GM12878 (cell line): ENCODE data around the gene CYREN. TPM values are rescaled to one million over a fixed set of nuclear protein-coding genes. Genes with fewer than 3 reads are reported as not detected.

Source experiments
- ATAC-seq: fragments of 200-7000 bp; cut with Tn5 transposase; 3 replicates; pipeline ENCODE4 v1.9.1; 2020; ENCODE audit warnings: mild to moderate bottlenecking, moderate library complexity
- BruUV-seq: library from RNA; stranded (reverse); fragments of 400-500 nt; replicated peaks from 2 replicates; lab custom pipeline; 2021; lab: Mats Ljungman, UMichigan
- CTCF ChIA-PET: fragments of 300-600 bp; sonication (Branson Sonifier 250); formaldehyde crosslinking; extraction: SDS; loops from one replicate; lab custom pipeline; 2021; ENCODE audit warnings: inconsistent platforms; lab: Yijun Ruan, JAX
- POLR2A ChIA-PET: fragments of 350-600 bp; formaldehyde crosslinking; extraction: SDS; loops from one replicate; lab custom pipeline; 2021; ENCODE audit warnings: inconsistent platforms; lab: Charles Lee
- RAD21 ChIA-PET: fragments of 300-600 bp; sonication (Branson Sonifier 250); formaldehyde crosslinking; loops from one replicate; lab custom pipeline; 2023; ENCODE audit warnings: antibody characterized with exemption; ENCODE audit not compliant: unreplicated experiment; lab: Charles Lee
- SMC1A ChIA-PET: fragments of 300-600 bp; sonication (Branson Sonifier 250); formaldehyde crosslinking; loops from one replicate; lab custom pipeline; 2023; ENCODE audit not compliant: unreplicated experiment, uncharacterized antibody; lab: Charles Lee
- DNase-seq: peaks from one replicate; pipeline ENCODE4 v3.0.0-alpha.2; 2011; ENCODE audit warnings: low read depth, low spot score
- FAIRE-seq: peaks from 3 replicates; lab custom pipeline; 2011; peaks lifted over from hg19 to GRCh38; lab: Jason Lieb, UNC
- H2AFZ ChIP-seq: 2 replicates; pipeline ENCODE4 v1.6.0; 2011; ENCODE audit warnings: low read depth, low read length, control low read depth; ENCODE audit not compliant: control insufficient read depth
- H3K27ac ChIP-seq: 2 replicates; pipeline ENCODE4 v1.5.1; 2011; ENCODE audit warnings: control low read depth; ENCODE audit not compliant: control insufficient read depth, insufficient read depth
- H3K27me3 ChIP-seq, 2 experiments: replicated peaks in 1 of 2; 2 replicates each; pipeline versions ENCODE4 v1.6.0 to v1.6.1; 2011; ENCODE audit warnings: low read length in 1 of 2; ENCODE audit not compliant: control insufficient read depth in 2 of 2, insufficient read depth in 2 of 2
- H3K36me3 ChIP-seq, 2 experiments: 2 replicates each; pipeline ENCODE4 v1.5.1; 2011; ENCODE audit warnings: low read length in 1 of 2; ENCODE audit not compliant: control insufficient read depth in 2 of 2, insufficient read depth in 2 of 2
- H3K4me1 ChIP-seq: 2 replicates; pipeline ENCODE4 v1.6.1; 2011; ENCODE audit warnings: mild to moderate bottlenecking, low read length, moderate library complexity, mixed read lengths; ENCODE audit not compliant: control insufficient read depth, insufficient read depth
- H3K4me2 ChIP-seq: 2 replicates; pipeline ENCODE4 v1.6.0; 2011; ENCODE audit warnings: control low read depth; ENCODE audit not compliant: control insufficient read depth, insufficient read depth
- H3K4me3 ChIP-seq: fragments of 200-600 bp; sonication (generic); 2 replicates; pipeline ENCODE4 v1.5.1; 2016
- H3K79me2 ChIP-seq: 2 replicates; pipeline ENCODE4 v1.6.0; 2011; ENCODE audit warnings: low read length; ENCODE audit not compliant: control insufficient read depth, insufficient read depth
- H3K9ac ChIP-seq: 2 replicates; pipeline ENCODE4 v1.8.0; 2011; ENCODE audit warnings: low read length, control low read depth, mixed read lengths; ENCODE audit not compliant: control insufficient read depth, insufficient read depth
- H3K9me3 ChIP-seq: replicated peaks from 3 replicates; pipeline ENCODE4 v1.5.1; 2011; ENCODE audit warnings: mild to moderate bottlenecking, low read length; ENCODE audit not compliant: control insufficient read depth, insufficient read depth
- H4K20me1 ChIP-seq: 2 replicates; pipeline ENCODE4 v1.6.0; 2011; ENCODE audit not compliant: control insufficient read depth, insufficient read depth
- BRCA1 ChIP-seq: IDR thresholded peaks from 2 replicates; pipeline ENCODE4 v1.6.1; 2011; ENCODE audit warnings: low read depth, low read length, improper control_type of control experiment
- CTCF ChIP-seq, 3 experiments: IDR thresholded peaks in 2 of 3; conservative IDR thresholded peaks in 1 of 3; 2 replicates each; pipeline ENCODE4 v1.5.1; 2011; ENCODE audit warnings: low read depth in 3 of 3, low read length in 3 of 3, mild to moderate bottlenecking in 3 of 3, control low read depth in 2 of 3, moderate library complexity in 2 of 3, inconsistent platforms in 1 of 3, mixed read lengths in 1 of 3; ENCODE audit not compliant: control insufficient read depth in 2 of 3, insufficient read depth in 1 of 3; ENCODE audit errors: extremely low read depth in 1 of 3
- FOXM1 ChIP-seq: IDR thresholded peaks from 2 replicates; pipeline ENCODE4 v1.6.1; 2012; ENCODE audit warnings: low read depth, mild to moderate bottlenecking, inconsistent platforms, low read length, moderate library complexity
- JUND ChIP-seq: IDR thresholded peaks from 2 replicates; pipeline ENCODE4 v1.6.1; 2012; ENCODE audit warnings: low read depth, mild to moderate bottlenecking, low read length, improper control_type of control experiment, moderate library complexity
- MTA2 ChIP-seq: fragments of 450-650 bp; IDR thresholded peaks from 2 replicates; pipeline ENCODE4 v1.6.1; 2016; ENCODE audit warnings: low read depth, mild to moderate bottlenecking, moderate library complexity
- MYB ChIP-seq: fragments of 150-350 bp; IDR thresholded peaks from 2 replicates; pipeline ENCODE4 v1.6.1; 2014; ENCODE audit warnings: mild to moderate bottlenecking, low read depth, low read length, borderline replicate concordance
- WGBS: methylation state at CpG from one replicate; pipeline ENCODE4 v1.1.6; 2016; ENCODE audit warnings: low lambda C conversion rate; ENCODE audit not compliant: insufficient replicate concordance, insufficient coverage; ENCODE audit errors: missing lambda C conversion rate; 5-methylcytosine and 5-hydroxymethylcytosine counted together
- in situ Hi-C: fragments of 300-500 bp; cut with MboI; formaldehyde crosslinking; loops from 9 replicates; pipeline ENCODE4 v1.14.3; 2018; ENCODE audit warnings: mixed read lengths
- intact Hi-C: fragments of 100-400 bp; cut with micrococcal nuclease; formaldehyde crosslinking; loops from one replicate; pipeline ENCODE4 v1.14.2; 2022; ENCODE audit not compliant: unreplicated experiment
- polyA plus RNA-seq, 11 experiments: library from polyadenylated mRNA; depleted of rRNA in 4 of 11; unstranded in 6 of 11; stranded (reverse) in 5 of 11; fragments of >200 nt; fragmentation: Nextera tagmentation in 4 of 11; fragmentation: Illumina TruSeq in 1 of 11; extraction: Ambion mirVana in 4 of 11; extraction: Trizol in 1 of 11; gene quantifications; 1 replicate in 1 of 11; 2 replicates in 10 of 11; pipeline versions ENCODE4 v1.2.1 to v1.2.3, GENCODE V29; 2011 to 2016; ENCODE audit warnings: inconsistent platforms in 2 of 11, missing spikeins in 2 of 11, low read depth in 1 of 11
- total RNA-seq, 4 experiments: library from RNA; depleted of rRNA in 3 of 4; stranded (reverse); fragments of >200 nt in 3 of 4; fragmentation: Illumina TruSeq in 1 of 4; extraction: Trizol in 1 of 4; gene quantifications; 2 replicates each; pipeline versions ENCODE4 v1.2.1 to v1.2.3, GENCODE V29; 2013 to 2021

Gene CYREN
- total and polyA plus RNA-seq, 10 of the 15 experiments (the other 5 are each of a cell fraction or from before 2014, with no cell fraction given): 8.7 to 64.3 (median 55.7) TPM

DNA sequence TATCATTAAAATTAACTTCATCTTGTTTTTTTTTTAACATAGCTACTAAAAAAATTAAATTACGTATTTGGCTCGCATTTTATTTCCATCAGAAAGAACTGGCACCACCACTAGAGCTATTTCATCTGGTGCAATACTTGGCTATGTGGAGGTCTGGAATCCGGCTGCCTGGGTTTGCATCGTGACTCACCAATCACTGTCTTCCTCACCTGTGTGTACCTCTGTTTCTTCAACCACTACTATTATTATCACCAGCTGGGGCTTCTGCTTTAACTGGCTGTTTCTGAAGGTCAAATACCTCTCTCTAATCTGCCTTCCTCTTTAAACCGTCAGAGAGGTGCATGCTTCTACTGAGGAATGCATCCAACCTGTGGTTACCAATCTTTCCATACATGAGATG, 34.4 kb upstream of the CYREN start:
- ChIA-PET CTCF (interaction anchor here (0.8 to 10.4 kb wide), 7 partner anchors 10 to 303 kb away, joined by 3 to 109 read pairs (median 4); partner anchors contain the start of gene CYREN), POLR2A (interaction anchor here (0.6 to 10.8 kb wide), 8 partner anchors 9 to 268 kb away, joined by 3 to 299 read pairs (median 5); partner anchors contain the start of gene CYREN), SMC1A (interaction anchor here (0.7 to 10.8 kb wide), 10 partner anchors 9 to 217 kb away, joined by 3 to 251 read pairs (median 5); partner anchors contain the start of gene CYREN), RAD21 (interaction anchor here (0.7 to 11.2 kb wide), 4 partner anchors 16 to 131 kb away, joined by 3 to 230 read pairs (median 78); partner anchors contain the start of gene CYREN)
- Histone ChIP-seq H3K4me2 (0 out of 2 replicates have a peak overlapping the region, but pooled peaks have one; percentile 20), H3K4me3 (no peak overlapping the region), H3K4me1 (peaks cover 43% of the 10 kb centered on the region), H2AFZ (no peak overlapping the region), H3K79me2 (peaks cover 70% of the 10 kb centered on the region), H3K9ac (no peak overlapping the region), H4K20me1 (no peaks in the 10 kb centered on the region), H3K27ac (no peak overlapping the region), H3K27me3 (no peaks in the 10 kb centered on the region), H3K36me3 (peaks cover 5 to 40% of the 10 kb centered on the region in 2 experiments; a peak in 3 of 4 replicates), H3K9me3 (no peaks in the 10 kb centered on the region)
- no peak for FAIRE-seq
- DNase-seq: no peak
- TF ChIP-seq BRCA1 (no peak), JUND (no peak), MYB (no peak), MTA2 (no peak), FOXM1 (no peak), CTCF (IDR thresholded peaks at IDR 0.05 in 2 of 3, conservative IDR thresholded peaks at IDR 0.05 in 1 of 3; ENCODE audit: control insufficient read depth in 2 of 3, extremely low read depth in 1 of 3, insufficient read depth in 1 of 3, low read depth in 3 of 3, low read length in 3 of 3) (no peak)
- ATAC-seq: no peak
- WGBS: 84% methylated on average over 5 of the region's 5 CpGs
- BruUV-seq: no TSS peak
- in situ Hi-C loops: no loop called here
- intact Hi-C loops: no loop called here
